Stimulated activated CD8-positive, alpha-beta memory T cell treated with anti-CD3 and anti-CD28 coated beads, Interleukin-4, amount 100 ng/mL, for 48 hours (primary cell): Measurements from ENCODE around the gene DGKG.

Source experiments
- DNase-seq: peaks from one replicate; pipeline ENCODE4 v3.0.0-alpha.2; 2020

The DGKG gene

DNA sequence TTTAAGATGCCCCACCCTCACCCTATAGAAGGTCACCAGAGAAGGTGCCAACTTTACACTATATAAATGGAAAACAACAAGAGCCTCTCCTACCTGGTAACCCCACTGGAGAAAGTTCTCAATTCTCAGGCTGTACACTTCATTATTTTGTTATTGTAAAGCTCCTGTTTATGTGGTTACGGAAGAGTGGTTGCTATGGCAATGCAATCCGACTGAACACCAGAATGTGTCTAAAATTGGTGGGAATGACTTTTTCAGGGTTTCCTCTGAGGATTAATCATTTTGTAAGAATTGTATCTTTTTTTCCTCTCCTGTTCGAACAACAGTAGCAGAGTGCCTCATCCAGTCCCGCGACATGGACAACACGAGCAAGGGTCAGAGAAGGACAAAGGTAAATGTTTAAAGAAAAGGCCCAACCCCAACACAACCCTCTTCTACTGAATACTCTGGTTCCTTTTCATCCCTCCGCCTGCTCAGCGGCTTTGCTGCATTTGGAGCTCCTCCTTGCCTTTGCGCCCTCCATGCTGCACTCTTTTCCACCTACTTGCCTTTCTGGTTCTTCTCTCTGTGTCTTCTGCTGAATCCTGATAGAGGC lies 45.3 kb downstream of the DGKG start:
- no peak for DNase-seq

DNA sequence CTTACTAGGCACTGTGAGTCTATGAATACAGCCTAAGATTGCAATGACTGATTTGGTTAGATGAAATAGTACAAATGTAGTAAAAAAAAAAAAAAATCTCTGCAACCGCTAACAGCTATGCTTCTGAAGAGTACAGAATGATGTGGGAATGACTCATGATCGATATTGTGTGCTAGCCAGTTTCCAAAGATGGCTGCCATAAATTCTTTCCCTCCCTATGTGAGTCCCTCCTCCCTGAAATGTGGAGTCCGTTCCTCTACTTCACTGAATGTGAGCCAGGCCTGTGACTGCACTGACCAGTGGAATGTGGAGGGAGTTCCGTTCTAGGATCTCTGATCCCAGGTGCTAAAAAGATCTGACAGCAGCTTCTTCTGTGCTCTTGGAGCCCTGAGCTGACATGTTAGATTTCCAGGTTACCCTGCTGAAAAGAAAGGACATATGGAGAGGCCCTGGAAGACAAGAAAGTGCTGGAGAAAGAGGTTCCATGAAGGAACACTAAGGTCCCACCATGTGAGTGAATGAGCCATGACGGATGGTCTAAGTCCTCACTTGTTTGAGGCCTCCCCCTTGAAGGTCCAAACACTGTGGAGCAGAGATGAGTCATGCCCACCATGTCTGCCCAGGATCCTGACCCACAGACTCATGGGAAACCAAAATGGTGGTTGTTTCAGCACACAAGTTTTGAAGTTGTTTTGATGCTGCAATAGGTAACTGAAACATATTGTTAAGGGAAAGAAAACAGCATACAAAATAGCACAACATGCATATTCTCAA lies 46.3 kb downstream of the DGKG start:
- DNase-seq, result no peak

DNA sequence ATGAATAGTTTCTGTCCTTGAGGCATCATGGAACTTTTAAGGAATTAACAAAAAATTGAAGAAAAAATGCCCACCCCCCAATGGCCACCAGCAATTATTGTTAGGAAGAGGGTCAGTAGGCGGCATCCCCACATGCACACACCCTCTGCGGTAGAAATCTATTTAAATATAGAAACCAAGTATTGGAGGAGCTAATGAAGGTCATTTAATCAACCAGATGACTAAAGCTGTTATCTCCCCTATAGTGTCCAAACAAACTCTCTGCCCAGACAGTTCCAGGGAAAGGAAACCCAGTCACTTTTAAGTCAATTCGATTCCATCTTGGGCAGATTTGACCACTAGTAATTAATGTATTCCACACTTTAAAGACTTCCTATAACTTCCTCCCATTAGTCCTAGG lies 47.1 kb downstream of the DGKG start:
- DNase-seq, result no peak

DNA sequence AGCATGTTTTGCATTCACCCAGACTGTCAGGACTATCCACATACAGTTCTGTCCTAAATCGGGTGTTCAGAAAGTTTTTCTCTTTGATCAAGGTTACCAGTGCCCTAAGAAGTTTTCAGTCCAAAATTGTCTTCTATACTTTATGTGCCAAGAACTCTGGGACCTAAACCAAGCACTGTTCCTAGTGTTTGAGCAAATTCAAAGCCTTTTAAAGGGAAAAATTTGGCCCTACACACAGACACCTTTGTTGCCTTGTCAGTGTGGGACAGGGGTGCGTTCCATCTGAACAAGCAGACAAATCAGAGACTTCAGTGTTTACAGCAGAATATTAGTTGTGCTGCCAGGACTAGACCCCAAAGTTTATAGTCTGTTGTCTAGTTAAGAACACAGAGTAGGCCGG lies 50.6 kb downstream of the DGKG start:
- no peak for DNase-seq

DNA sequence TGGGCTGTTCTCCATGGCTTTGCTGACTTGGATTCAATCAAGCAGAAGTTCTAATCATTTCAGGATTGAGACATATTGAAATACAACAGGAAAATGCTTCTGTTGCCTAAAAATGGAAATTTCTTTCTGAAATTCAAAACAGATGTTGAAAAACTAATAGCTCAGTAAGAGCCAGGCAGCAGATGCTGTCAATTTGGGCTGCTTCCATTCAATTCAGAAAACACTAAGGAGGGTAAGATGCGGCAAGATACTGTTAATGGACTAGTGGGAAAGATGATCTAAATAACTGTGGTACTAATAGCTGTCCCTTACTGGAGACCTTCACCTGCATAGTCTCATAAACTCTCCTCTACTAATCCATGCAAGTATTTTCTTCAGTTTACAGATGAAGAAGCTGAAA lies 53.5 kb downstream of the DGKG start:
- no peak for DNase-seq

DNA sequence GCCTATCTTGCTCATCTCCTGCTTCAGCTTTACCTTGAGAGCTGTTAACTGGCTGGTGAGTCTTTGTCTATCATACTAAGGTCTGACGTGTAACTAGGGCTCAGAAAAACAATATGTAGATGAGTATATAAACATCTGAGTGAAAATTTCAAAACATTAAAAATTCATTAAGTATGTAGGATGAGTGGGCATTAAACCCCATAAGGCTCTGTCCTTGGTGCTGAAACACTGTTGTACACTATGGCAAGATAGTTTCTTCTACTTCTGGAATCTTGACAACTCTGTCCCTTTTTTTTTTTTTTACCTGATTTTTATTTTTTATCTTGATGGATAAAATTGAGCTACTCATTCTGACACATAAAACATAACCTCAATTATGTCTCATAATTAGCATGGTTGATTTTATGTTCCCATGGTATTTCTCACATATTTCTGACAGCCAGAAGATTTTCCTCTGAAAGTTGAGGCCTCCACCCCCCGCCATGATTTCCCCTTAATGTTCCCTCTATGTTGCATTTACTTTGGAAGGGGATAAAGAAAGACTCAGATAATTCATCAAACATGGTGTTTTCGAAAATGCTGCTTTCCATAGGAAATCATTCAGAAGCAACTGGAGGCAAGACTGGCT lies 54.3 kb downstream of the DGKG start:
- DNase-seq, result no peak

DNA sequence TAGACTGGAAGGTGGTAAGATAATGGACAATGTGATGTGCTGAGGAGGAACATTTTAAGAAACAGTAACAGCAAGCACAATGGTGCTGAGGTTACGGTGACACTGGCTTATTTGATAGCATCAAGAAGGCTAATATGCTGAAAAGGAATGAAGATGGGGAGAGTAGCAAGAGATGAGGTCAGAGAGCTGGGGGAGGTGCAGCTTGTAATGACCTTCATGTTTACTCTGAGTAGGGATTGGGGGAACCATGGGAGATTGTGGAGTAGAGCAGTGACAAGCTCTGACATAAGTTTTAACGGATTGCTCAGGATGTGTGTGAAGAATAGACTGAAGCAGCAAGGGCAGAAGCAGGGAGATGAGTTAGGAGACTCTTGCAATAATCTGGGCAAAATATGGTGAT lies 56.7 kb downstream of the DGKG start:
- DNase-seq, result no peak

DNA sequence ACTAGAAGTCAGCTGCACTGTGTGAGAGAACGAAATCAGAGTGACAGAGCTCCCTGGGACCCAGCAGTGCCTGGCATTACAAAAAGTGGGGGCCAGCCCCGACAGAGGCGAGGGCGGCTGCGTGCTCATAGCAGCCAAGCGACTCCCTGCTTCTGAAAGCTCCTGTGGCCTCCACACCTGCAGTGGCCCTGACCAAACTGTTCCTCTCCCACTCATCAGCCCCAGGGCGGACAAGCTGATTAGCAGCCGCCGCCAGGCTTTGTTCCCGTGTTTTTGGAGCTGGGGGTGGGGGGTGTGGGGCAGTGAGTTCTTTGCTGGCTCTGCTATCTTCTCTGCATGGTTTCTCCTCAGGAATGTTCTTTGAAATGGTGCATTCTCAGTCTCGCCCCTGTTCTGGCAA lies 58.1 kb downstream of the DGKG start:
- no peak for DNase-seq

DNA sequence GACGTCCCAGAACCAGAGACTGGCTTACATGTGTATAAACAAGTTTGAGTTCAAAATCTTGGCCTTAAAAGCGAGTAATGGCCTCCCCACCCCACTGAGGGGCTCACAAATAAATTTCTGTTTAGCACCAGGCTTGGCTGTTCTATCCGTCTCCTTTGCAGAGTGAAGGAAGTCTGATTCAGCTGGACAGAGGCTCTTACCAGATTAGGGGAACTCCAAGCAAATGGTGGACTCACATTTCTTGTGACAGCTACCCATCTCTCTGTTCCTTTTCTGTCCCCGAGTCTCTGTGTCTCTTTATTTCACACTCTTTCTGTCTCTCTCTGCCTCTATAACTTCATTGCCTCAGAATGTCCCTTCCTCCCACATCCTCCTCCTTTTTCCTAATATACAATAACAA lies 62.7 kb downstream of the DGKG start:
- no peak for DNase-seq

DNA sequence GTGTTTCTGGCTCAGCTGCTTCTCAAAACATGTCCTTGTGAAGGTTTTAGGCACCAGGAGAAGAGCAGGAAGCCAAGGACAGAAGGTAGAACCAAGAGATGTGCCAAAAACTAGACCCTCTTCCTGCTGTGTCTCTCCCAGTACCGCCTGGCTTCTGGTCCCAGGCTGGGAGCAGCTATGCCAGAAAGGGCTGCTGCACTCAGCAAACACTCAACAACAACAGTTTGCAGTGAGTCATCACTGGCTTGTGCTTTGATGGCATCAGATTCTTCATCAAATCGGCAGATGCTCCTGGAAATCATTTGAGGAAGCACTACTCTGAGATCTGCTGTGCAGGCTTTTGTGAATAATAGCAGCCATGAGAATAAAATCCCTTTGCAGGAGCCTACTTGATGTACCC lies 63.2 kb downstream of the DGKG start:
- DNase-seq, result no peak

DNA sequence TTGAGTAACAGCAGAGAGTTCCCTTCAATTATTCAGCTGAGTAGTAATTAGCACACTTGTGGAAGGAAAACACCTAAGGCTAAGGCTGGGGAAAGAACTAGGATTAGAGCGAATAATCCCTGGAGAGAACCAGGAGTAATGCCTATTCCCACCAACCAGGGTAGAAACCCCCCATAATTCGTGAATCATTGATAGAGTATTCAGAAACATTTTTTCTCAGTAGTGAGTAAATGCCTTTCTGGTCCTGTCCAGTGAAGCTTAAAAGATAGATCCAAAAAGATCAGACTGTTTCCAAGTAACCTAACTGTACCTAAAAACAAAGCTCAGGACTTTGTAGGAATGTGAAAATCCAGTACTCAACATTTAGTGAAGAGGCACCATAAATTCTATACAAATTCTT lies 71.2 kb downstream of the DGKG start:
- DNase-seq, result no peak

DNA sequence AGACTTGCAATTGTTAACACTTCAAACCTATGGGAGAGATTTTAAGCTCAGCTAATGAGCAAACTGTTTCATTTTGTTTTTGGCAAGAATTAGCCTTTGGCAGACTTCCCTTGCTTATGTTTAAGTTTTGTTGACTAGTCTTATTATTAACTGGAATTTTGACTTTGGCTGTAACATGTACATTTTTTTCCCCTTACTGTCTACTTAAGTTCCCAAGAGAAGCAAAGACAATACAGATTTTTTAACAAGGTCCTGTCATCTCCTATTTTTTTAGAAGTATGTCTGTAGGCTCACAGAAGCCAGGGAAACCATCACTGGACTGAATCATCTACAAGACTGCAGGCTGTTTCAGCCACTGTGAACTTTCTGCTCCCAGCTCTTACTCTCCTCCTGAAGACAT lies 74.3 kb downstream of the DGKG start:
- no peak for DNase-seq

DNA sequence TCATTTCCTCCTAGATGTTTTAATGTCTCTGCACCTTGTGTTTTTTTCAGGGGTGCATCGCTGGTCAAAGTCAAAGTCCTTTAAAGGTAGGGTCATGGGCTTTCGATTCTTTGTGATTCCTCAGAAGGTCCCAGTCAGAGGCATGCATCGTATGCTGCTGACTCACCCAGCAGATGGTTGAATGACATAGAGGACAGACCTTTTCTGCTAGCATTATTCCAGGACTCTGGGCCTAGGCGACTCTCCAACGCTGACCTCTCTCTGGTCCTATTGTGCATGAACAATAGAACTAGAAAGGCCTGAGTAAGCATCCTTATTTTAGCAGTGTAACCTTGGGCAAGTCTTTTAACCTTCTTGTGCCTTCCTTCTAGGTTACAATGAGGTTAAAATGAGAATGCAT lies 75.9 kb downstream of the DGKG start:
- no peak for DNase-seq

DNA sequence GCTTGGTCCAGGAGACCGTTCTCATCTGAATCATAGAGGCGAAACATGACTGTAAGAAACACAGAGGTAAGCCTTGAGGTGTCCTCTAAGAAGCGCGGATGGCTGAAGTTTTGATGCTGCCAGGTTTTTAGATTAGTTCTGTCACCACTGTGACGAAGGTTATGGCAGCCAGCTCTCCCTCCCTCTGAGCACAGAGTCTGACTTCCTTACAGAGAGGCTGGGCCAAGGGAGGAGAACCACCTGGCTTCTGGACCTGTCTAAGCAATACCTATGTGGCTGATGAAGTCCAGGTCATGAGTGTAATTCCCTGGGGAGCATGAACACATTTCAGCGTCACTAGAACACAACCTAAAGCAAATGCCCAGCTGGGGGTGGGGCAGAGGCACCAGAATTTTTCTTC lies 77.4 kb downstream of the DGKG start:
- no peak for DNase-seq

DNA sequence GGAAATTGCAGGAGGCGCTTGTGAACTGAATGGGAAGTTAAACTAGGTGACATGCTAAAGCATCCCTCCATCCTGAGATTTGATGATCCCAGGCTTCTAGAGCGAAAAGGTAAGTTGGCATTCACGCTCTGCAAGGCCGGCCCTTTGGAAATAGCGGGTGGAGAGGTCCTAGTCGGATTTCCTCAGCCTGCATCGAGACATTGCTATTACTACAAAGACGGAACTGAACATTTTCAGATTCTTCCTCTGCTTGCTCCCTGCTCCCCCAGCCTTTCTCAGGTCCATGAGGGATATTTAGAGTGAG lies 77.7 kb downstream of the DGKG start:
- DNase-seq, result no peak

DNA sequence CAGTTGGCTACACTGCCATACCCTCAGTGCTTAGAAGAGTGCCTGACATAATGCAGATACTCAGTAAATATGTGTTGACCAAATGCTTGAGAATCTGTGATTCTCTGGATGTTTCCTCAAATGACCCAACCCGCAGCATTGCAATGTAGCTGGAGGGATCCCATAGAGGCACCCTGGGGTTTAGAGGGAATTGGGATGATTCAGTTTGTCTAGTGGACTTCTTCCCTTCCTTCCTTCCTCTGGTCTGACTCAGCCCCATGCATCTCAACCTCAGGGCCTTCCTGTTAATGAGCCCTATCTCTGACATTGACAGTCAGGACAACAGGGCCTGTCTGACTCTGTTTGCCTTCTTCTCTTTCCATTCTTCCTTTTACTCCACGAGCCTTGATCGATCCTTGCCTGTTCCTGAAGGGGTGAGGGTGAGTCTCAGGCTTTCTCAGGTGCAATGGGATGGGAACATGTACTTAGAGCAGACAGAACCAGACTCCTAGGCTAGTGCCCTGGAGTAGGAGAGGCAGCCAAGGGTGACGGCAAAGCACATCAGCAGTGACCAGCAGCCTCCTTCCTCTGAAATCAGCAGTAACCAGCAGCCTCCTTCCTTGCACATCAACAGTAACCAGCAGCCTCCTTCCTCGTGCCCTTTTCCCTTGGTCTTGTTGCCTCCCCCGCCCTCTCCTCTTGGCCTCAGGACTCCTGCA lies 78.2 kb downstream of the DGKG start:
- no peak for DNase-seq

DNA sequence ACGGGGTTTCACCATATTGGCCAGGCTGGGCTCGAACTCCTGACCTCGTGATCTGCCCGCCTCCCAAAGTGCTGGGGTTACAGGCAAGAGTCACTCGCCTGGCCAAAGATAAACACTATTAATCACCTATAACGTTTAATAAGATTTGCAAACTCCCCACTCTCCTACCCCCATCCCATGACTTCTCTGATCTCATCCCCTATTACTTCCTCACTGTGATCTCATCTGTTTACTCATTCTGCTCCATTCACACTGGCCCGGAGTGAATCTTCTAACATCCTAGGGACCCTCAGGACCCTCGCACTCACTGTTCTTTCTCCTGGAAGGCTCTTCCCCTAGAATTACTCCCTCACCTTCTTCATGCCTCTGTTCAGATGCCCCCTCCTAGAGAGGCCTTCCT lies 78.9 kb downstream of the DGKG start:
- no peak for DNase-seq

DNA sequence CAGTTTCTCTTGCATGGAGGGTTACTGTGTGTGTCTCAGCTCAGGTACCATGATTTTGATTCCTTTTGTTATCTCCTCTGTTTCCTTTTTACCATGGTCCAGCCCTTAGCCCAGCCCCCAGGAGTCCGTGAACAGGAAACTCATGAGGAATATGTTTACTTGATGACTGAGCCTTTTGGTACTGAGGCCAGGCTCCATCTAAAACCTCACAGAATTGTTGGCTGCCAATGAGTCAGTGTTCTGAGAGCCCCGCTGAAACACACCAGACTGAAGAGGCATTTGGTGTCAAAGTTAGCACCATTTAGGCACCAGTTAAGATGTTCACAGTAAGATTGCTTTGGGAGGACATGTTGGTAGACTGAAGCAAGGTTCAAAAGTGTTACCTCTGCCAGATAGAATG lies 80.9 kb downstream of the DGKG start:
- no peak for DNase-seq

DNA sequence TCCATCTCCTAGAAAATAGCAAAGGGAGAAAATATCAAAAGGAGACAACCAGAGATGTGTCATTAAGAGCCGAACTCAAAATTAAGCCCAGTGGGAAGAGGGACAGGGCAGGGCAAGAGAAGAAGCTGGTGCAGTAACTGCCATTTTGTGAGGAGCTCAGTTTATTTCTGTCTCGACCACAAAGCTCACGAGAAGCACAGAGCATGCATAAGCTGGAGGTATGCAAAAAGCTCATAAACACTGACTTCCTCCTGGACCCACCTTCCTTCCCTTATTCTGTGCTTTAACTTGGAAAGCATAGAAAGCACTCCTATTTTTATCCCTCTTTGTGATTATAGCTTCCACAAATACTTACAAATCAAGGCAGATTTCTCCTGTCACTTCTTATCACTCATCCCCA lies 81.3 kb downstream of the DGKG start:
- no peak for DNase-seq

DNA sequence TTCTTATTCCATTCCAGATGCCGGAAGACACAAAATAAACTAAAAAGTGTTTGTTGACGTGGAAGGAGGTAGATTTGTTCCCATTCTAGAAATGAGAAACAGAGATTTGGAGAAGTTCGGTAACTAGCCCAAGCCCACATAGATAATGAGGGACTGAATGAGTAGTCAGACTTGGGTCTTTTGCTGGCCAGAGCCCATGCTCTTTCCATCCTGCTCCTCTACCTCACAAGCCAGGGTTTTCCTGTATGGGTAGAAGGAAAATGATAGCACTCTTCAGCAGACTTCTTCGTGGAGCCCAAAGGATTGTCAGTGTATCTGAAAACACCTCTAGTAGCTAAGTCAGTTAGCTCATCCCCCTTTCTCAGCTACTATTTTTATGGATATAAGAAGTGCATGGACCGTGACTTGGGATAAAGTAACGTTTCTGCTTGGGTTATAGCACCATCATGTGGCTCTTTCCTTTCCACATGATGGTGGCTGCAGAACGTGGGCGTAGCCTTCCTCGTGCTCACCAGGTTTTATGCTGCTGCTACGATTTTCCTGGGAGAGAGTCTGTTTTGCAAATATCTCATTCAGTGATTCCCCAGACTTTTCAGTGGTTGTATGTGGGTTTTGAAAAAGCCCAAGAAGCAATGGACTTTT lies 84.6 kb downstream of the DGKG start:
- DNase-seq, result no peak

DNA sequence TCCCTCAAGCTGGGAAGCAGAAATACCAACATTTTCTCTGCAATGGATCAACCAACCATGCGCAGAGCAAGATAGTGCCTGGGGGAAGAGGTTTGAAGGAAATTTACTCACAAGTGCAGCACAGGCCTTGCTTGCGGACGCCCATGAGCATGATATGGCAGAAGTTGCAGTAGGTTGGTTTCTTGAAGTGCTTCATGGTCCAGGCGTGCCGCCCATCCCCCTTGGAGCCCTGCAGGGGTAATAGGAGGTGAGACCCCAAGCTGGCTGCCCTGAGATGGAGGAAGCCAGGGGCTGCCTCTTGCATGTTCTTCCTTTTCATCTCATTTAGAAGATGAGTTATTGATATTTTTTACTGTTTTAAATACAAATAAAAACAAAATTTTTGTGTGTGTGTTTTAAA lies 86.6 kb downstream of the DGKG start:
- no peak for DNase-seq

DNA sequence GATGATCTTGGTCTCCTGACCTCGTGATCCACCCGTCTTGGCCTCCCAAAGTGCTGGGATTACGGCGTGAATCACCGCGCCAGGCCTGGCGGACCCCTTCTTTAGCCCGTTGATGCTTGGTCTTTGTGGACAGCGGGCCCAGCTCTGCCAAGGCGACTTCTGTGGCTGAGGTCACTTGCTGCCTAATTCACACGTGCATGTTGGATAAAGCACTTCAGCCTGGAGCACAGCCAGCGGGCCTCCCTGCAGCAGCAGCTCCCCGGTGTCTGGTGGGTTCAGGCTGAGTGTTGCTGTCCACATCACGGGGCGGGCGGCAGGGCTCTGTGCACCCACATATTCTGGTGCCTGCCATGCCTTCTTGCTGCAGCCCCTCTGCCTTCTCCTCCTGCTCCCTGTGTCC lies 88.4 kb downstream of the DGKG start:
- no peak for DNase-seq

DNA sequence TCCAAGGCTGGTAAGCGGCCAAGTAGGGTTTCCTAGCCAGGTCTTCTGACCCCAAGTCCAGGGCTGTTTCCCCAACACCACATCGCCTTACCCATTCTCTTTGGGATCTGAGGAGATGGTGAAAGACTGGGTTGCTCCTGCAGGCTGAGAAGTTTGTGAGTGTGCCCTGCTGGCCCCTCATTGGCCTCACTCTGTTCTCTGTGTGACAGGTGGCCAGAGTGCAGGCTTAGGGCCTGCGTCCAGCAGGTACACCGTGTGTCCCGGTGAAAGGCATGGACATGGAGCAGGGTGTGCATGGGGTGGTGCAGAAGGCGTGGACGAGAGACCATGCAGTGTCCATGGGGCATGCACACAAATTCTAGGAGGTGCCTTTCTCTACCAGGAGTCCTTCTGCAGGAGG lies 91.3 kb downstream of the DGKG start:
- no peak for DNase-seq
